Keratinocyte (primary cell): ENCODE results near the gene SAE1. TPM values are rescaled to one million over a fixed set of nuclear protein-coding genes. Genes with fewer than 3 reads are reported as not detected.

ENCODE experiments used
- DNase-seq: peaks from one replicate; pipeline ENCODE4 v3.0.0-alpha.2; 2011; ENCODE audit warnings: low read depth, missing footprints, low spot score
- FAIRE-seq: peaks from 2 replicates; lab custom pipeline; 2011; peaks lifted over from hg19 to GRCh38; lab: Jason Lieb, UNC
- H2AFZ ChIP-seq: 2 replicates; pipeline ENCODE4 v1.6.0; 2012; ENCODE audit warnings: low read length, control low read depth, inconsistent platforms; ENCODE audit not compliant: control insufficient read depth
- H3K27ac ChIP-seq: 2 replicates; pipeline ENCODE4 v1.5.1; 2011; ENCODE audit warnings: low read length; ENCODE audit not compliant: control insufficient read depth, insufficient read depth
- H3K27me3 ChIP-seq: 3 replicates; pipeline ENCODE4 v1.6.0; 2011; ENCODE audit warnings: low read length; ENCODE audit not compliant: control insufficient read depth, insufficient read depth; ENCODE audit errors: extremely low read depth
- H3K36me3 ChIP-seq, 2 experiments: 2 replicates in 1 of 2; 3 replicates in 1 of 2; pipeline ENCODE4 v1.5.1; 2011; ENCODE audit warnings: low read length in 2 of 2, mild to moderate bottlenecking in 1 of 2; ENCODE audit not compliant: control insufficient read depth in 2 of 2, insufficient read depth in 2 of 2; ENCODE audit errors: extremely low read depth in 1 of 2
- H3K4me1 ChIP-seq: 3 replicates; pipeline ENCODE4 v1.5.1; 2011; ENCODE audit warnings: low read length; ENCODE audit not compliant: control insufficient read depth, insufficient read depth; ENCODE audit errors: extremely low read depth
- H3K4me2 ChIP-seq: 3 replicates; pipeline ENCODE4 v1.6.0; 2011; ENCODE audit warnings: low read depth, low read length; ENCODE audit not compliant: control insufficient read depth, insufficient read depth; ENCODE audit errors: extremely low read depth
- H3K4me3 ChIP-seq, 3 experiments: fragments of 200-600 bp in 1 of 3; sonication (generic) in 1 of 3; 2 replicates in 2 of 3; 3 replicates in 1 of 3; pipeline ENCODE4 v1.5.1; 2011 to 2016; ENCODE audit warnings: low read length in 3 of 3, mild to moderate bottlenecking in 3 of 3, control low read depth in 2 of 3, inconsistent platforms in 1 of 3, low read depth in 1 of 3, mixed read lengths in 1 of 3, mixed run types in 1 of 3, moderate library complexity in 1 of 3; ENCODE audit not compliant: control insufficient read depth in 2 of 3, insufficient read depth in 2 of 3; ENCODE audit errors: extremely low read depth in 1 of 3
- H3K79me2 ChIP-seq: 2 replicates; pipeline ENCODE4 v1.6.0; 2012; ENCODE audit warnings: low read length; ENCODE audit not compliant: control insufficient read depth, insufficient read depth
- H3K9ac ChIP-seq: 3 replicates; pipeline ENCODE4 v1.6.0; 2011; ENCODE audit warnings: low read length; ENCODE audit not compliant: control insufficient read depth, insufficient read depth; ENCODE audit errors: extremely low read depth
- H3K9me1 ChIP-seq: 3 replicates; pipeline ENCODE4 v1.6.0; 2011; ENCODE audit warnings: low read length; ENCODE audit not compliant: control insufficient read depth, insufficient read depth; ENCODE audit errors: extremely low read depth
- H3K9me3 ChIP-seq: 2 replicates; pipeline ENCODE4 v1.5.1; 2012; ENCODE audit warnings: low read depth, low read length; ENCODE audit not compliant: control insufficient read depth
- H4K20me1 ChIP-seq: 3 replicates; pipeline ENCODE4 v1.6.0; 2011; ENCODE audit warnings: low read length; ENCODE audit not compliant: control insufficient read depth, insufficient read depth; ENCODE audit errors: extremely low read depth
- CTCF ChIP-seq, 3 experiments: IDR thresholded peaks in 1 of 3; conservative IDR thresholded peaks in 1 of 3; optimal IDR thresholded peaks in 1 of 3; 2 replicates in 2 of 3; 3 replicates in 1 of 3; pipeline versions ENCODE3 to v1.5.1; 2011; ENCODE audit warnings: low read length in 3 of 3, mild to moderate bottlenecking in 3 of 3, moderate library complexity in 2 of 3, control low read depth in 1 of 3, inconsistent platforms in 1 of 3; ENCODE audit not compliant: insufficient read depth in 2 of 3; ENCODE audit errors: extremely low read depth in 1 of 3
- EZH2 ChIP-seq: IDR thresholded peaks from one replicate; pipeline ENCODE4 v1.6.1; 2012; ENCODE audit warnings: inconsistent platforms, mild to moderate bottlenecking, low read length, moderate library complexity
- dilution Hi-C: fragments of 300-500 bp; cut with MboI; formaldehyde crosslinking; loops from one replicate; pipeline ENCODE4 v1.7.0; 2020; ENCODE audit warnings: low sequenced_read_pairs; ENCODE audit not compliant: extremely low pct_ligation_motif_present
- polyA plus RNA-seq, 5 experiments: library from polyadenylated mRNA; depleted of rRNA in 3 of 5; stranded (reverse) in 3 of 5; stranded (forward) in 1 of 5; unstranded in 1 of 5; fragments of >200 nt; gene quantifications; 1 replicate in 1 of 5; 2 replicates in 3 of 5; 3 replicates in 1 of 5; pipeline versions ENCODE4 v1.2.1 to v1.2.3, GENCODE V29; 2011 to 2012; ENCODE audit warnings: missing spikeins in 2 of 5, low read depth in 1 of 5, low replicate concordance in 1 of 5

Gene SAE1
- polyA plus RNA-seq, 1 donor (not counting 4 experiments of a cell fraction or from before 2014, with no cell fraction given): 102 TPM

GRCh38 chr19:47096100-47096704 is 34.4 kb upstream of the SAE1 start:
- no peak for DNase-seq
- H3K9me3 ChIP-seq: no peaks in the 10 kb centered on the region
- H3K9me1 ChIP-seq: peaks cover 4% of the 10 kb centered on the region
- H2AFZ ChIP-seq: no peak overlapping the region
- H3K27ac ChIP-seq: peak overlapping the region; percentile 68
- TF ChIP-seq EZH2 (no peak), CTCF (optimal IDR thresholded peaks at IDR 0.05 in 1 of 3, IDR thresholded peaks at IDR 0.05 in 1 of 3, conservative IDR thresholded peaks at IDR 0.05 in 1 of 3; ENCODE audit: extremely low read depth in 1 of 3, insufficient read depth in 2 of 3, low read length in 3 of 3) (no peak)
- H3K4me1 ChIP-seq: peaks cover 15% of the 10 kb centered on the region
- no peaks in the 10 kb centered on the region for H3K27me3 ChIP-seq
- dilution Hi-C loops: no loop called here
- H3K79me2 ChIP-seq: peaks cover 73% of the 10 kb centered on the region
- H3K9ac ChIP-seq: peak overlapping the region; percentile 44
- H3K36me3 ChIP-seq: peaks cover 11 to 36% of the 10 kb centered on the region in 2 experiments
- peak; percentile 29 for FAIRE-seq
- H3K4me2 ChIP-seq: peak overlapping the region; percentile 64
- peak overlapping the region in 1 of 3 experiments; percentile 14 for H3K4me3 ChIP-seq
- no peaks in the 10 kb centered on the region for H4K20me1 ChIP-seq

DNA sequence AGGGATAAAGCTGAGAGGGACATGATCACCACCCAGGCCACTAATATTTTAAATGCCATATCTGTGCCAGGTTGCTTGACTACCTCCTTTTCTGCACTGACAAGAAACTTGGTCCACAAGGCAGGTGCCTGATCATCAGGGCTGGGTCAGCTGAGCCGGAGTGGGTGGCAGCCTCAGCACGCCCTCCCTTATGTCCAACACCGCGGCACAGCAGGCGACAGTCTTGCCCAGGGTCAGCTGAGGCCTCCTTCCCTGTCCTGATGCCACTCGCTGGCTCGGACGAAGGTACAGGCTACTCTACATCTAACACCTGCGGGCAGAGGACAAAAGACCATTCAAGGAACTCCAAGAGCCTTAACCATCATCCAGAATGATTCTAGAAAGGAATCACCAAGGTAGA is 33.9 kb upstream of the SAE1 start:
- no peaks in the 10 kb centered on the region for H4K20me1 ChIP-seq
- peak overlapping the region; percentile 13 for H3K9ac ChIP-seq
- no peaks in the 10 kb centered on the region for H3K9me3 ChIP-seq
- TF ChIP-seq EZH2 (no peak), CTCF (optimal IDR thresholded peaks at IDR 0.05 in 1 of 3, IDR thresholded peaks at IDR 0.05 in 1 of 3, conservative IDR thresholded peaks at IDR 0.05 in 1 of 3; ENCODE audit: extremely low read depth in 1 of 3, insufficient read depth in 2 of 3, low read length in 3 of 3) (no peak)
- peaks cover 11 to 36% of the 10 kb centered on the region in 2 experiments for H3K36me3 ChIP-seq
- H3K79me2 ChIP-seq: peaks cover 76% of the 10 kb centered on the region
- H3K4me1 ChIP-seq: peaks cover 15% of the 10 kb centered on the region
- dilution Hi-C loops: no loop called here
- peaks cover 4% of the 10 kb centered on the region for H3K9me1 ChIP-seq
- H3K27me3 ChIP-seq: no peaks in the 10 kb centered on the region
- H3K27ac ChIP-seq: peak overlapping the region; percentile 68
- DNase-seq (no peak), FAIRE-seq (no peak)
- no peak overlapping the region for H2AFZ ChIP-seq
- no peak overlapping the region for H3K4me3 ChIP-seq
- H3K4me2 ChIP-seq: peak overlapping the region; percentile 64
